ENCODE data around the gene DDHD1.
A peak's percentile ranks its signal among the peaks of the same experiment; 100 is the strongest.
"Not testable (repeated sequence)": the region's sequence is repeated elsewhere in the genome, so short reads cannot be mapped to it uniquely, and the experiment has no call there.

The DDHD1 gene

GRCh38 chr14:53103636-53104340 is 49.3 kb downstream of the DDHD1 start:
- no peak for DNase-seq

GRCh38 chr14:53093206-53093605 is 59.9 kb downstream of the DDHD1 start:
- no peak for DNase-seq

- no peak for DNase-seq
These were observed 62.3 kb downstream of the DDHD1 start for GRCh38 chr14:53090853-53091252.

DNA sequence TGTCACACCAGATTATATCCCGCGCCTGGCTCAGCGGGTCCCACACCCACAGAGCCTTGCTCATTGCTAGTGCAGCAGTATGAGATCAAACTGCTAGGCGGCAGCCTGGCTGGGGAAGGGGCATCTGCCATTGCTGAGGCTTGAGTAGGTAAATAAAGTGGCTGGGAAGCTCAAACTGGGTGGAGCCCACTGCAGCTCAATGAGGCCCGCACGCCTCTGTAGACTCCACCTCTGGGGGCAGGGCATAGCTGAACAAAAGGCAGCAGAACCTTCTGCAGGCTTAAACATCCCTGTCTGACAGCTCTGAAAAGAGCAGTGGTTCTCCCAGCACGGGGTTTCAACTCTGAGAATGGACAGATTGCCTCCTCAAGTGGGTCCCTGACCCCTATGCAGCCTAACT is 68.2 kb downstream of the DDHD1 start:
- not testable (repeated sequence) for DNase-seq

DNA sequence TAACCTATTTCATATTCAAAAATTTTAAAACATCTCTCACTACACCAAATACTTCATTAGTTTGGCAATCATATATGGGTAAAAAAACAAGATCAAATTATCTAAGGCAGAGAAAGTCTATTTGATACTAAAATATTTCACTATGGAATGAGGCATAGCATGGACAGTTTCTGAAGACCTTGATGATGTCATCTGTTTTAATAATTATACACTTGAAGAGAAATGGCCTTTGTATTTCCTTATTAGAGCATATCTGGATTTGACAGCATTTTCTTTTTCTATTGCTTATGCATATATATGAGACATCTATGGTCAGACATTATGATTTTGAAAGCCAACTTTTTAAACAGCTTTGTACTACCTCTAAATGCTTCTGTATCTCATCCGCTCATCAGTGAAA is 88.6 kb downstream of the DDHD1 start:
- no peak for DNase-seq

DNA sequence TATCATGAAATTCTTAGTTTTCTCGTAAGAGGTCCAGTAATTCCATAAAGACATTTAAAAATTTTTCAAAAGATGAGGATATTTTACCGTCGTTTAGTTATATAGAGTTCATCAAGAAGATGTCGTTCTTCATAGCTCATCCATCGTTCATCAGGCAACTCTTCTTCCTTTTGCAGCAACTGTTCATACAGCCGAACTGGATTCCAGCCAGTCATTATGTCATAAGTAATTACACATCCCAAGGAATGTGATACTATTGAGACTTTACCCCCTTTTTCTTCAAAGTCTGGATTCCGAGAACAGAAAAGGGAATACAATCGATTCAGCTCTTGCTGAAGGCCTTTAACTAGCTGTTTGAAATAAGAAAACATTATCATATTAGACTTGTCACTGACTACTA is 90.3 kb downstream of the DDHD1 start:
- no peak for DNase-seq

GRCh38 chr14:53060046-53060445 is 93.1 kb downstream of the DDHD1 start:
- DNase-seq: no peak

DNA sequence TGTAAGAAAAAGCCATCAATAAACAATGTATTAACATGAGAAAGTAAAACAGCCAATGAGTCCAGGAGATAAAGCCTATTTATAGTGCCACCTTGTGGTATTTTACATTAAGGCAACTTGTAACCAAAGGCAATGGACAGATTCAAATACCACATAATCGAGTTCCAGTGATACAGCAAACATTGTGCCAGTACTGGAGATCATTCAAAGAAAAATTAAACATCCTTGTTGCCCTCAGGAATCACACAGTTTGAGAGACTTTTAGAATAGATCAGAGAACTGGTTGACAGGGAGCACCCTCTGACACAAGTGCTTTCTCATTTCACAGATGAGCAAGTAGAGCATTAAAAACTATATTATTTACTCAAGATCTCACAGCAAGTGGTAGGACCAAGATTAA is 98.1 kb downstream of the DDHD1 start:
- peak; percentile 81 for DNase-seq

- DNase-seq: no peak
These were observed 98.7 kb downstream of the DDHD1 start for GRCh38 chr14:53054457-53054856.

GRCh38 chr14:53048631-53049030 is 104.5 kb downstream of the DDHD1 start:
- no peak for DNase-seq

DNA sequence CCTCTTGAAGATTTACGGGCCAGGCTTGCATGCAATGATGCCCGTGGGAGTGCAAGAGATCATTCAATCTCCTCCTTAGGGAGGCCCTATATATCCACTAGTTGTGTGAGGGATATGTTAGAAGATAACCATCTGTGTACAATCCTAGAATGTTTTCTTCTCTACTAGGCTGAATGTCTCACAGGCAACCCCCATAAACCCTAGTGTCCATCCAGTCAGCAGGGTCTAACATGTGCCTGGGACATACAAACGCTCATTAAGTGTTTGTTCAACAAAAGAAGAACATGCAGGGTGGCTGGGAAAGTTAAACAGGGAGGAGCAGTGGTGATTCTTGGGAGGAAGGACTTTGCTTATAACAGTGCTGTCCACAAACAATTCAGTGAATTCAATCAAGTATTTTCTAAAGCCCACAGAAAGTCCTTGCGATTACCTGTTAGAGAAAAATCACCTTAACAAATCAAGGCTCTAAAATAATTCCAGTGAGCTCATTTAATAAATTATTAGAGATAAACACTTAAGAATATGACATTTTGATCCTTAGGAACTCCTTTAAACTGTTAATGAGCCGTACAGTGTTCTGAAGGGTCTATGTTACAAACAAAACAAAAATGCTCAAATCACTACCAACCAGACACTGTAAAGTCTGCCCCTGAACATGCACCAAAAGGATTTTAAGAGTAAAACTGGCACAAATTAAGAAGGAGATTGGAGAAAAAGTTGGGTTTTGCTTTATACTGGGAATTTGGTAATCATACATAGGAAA is 105.6 kb downstream of the DDHD1 start:
- no peak for DNase-seq

DNA sequence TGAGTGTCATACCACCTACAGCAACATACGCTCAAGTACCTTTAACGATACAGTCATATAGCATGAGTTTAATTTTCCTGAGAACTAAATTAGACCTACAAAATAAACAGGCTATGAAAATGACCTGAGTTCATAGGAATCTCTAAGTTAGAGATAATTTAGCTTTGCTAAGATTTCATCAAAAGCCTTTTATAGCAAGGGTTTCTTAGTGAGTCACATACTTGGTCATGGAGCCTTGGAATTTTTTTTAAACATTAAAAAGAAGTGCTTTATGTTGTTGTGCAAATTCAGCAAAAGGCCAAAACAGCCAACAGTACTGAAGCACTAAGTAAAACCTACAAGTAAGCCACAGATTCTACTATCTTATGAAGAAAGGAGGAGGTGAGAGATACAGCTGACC is 108.6 kb downstream of the DDHD1 start:
- no peak for DNase-seq

DNA sequence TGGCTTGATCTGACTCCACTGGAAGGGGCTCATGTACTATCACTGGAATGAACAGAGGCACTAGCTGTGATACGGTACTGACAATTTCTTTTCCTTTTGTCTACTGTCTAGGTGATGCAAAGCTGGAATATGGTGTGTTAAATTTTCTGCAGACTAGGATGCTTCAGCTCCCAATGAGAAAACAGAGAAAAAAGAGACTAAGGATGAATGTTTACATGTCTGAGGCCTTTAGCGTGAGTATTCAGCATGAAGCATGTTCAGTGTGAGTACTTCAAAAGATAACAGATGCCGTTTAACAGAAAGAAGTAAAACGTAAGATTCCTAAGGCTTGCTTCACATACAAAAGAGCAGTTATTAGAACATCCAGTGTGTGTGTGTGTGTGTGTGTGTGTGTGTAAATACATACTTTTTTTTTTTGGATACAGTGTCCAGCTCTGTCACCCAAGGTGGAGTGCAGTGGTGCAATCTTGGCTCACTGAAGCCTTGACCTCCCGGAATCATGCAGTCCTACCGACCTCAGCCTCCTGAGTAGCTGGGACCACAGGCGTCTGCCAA is 110.0 kb downstream of the DDHD1 start:
- no peak for DNase-seq

- DNase-seq: no peak
These were observed 110.6 kb downstream of the DDHD1 start for GRCh38 chr14:53042480-53042879.

- DNase-seq: no peak
These were observed 112.1 kb downstream of the DDHD1 start for GRCh38 chr14:53041067-53041466.

- DNase-seq: no peak
These were observed 114.5 kb downstream of the DDHD1 start for GRCh38 chr14:53038629-53039028.

DNA sequence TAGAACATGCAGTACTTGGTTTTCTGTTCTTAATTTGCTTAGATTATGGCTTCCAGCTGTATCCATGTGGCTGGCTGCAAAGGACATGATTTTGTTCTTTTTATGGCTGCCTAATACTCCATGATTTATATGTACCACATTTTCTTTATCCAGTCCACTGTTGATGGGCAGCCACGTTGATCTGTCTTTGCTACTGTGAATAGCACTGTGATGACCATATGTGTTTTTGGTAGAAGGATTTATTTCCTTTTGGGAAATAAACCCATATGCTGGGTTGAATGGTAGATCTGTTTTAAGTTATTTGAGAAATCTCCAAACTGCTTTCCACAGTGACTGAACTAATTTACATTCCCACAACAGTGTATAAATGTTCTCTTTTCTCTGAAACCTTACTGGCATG is 116.1 kb downstream of the DDHD1 start:
- DNase-seq: no peak

- DNase-seq: no peak
These were observed 117.5 kb downstream of the DDHD1 start for GRCh38 chr14:53035336-53036210.

DNA sequence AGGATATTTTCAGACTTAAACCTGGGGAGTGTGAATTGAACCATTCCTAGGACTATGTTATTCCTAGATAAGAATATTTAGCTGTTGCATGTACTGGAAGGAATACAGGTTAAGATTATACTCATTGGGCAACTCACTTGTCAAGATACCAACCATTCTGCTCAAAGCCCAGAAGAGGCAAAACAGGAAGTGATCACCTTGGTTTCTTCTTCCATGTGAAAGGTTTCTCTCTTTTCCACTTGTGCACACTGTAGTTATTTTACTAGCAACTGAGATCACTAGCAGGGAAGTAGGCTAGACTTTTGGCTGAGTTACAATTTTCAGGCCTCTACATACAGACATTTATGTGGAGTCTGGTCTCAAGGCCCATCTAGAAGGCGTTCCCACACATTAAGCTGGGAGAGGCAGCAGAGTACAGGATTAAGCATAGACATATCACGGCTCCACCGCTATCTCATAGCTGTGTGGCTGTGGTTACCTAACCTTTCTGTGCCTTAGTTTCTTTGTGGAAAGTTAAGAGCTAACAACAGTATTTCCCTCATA is 118.4 kb downstream of the DDHD1 start:
- DNase-seq: no peak

DNA sequence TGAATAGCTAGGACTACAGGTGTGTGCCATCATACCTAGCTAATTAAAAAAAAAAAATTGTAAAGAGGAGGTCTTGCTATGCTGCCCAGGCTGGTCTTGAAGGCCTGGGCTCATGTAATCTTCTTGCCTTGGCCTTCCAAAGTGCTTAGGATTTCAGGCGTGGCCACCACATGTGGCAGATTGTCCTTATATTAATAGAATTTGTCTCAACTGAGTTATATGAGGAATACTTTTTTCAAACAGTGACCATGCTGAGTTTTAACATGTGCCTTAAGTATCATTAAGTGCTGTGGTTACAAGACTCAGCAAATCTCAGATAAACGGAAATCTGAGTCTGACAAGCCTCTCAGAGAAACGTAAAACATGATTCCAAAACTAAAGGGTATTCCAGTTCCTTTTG is 119.1 kb downstream of the DDHD1 start:
- DNase-seq: no peak

DNA sequence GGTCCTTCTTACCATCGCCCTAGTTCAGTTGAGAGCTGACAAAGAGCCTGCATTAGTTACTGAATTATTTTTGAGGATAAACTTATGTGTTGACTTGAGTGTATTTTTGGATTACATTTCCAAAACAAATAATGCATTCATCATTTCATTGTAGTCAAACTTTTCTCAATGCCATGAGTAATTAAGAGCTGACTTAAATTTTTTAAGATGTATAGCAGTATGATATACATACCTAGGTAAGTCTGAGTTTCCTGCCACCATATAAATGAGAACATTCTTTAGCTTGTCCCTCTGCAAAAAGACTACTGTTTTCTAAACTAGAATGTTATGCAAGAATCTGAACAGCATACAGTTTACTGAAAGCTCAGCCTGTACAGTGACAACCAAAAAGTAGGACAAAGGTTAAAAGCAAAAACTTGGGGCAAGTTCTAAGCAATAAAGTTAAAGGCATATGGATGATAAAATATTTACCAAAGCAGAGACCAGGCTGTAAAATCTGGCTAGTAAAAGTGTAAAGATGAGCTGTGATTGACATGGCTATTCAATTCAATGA is 120.2 kb downstream of the DDHD1 start:
- no peak for DNase-seq

DNA sequence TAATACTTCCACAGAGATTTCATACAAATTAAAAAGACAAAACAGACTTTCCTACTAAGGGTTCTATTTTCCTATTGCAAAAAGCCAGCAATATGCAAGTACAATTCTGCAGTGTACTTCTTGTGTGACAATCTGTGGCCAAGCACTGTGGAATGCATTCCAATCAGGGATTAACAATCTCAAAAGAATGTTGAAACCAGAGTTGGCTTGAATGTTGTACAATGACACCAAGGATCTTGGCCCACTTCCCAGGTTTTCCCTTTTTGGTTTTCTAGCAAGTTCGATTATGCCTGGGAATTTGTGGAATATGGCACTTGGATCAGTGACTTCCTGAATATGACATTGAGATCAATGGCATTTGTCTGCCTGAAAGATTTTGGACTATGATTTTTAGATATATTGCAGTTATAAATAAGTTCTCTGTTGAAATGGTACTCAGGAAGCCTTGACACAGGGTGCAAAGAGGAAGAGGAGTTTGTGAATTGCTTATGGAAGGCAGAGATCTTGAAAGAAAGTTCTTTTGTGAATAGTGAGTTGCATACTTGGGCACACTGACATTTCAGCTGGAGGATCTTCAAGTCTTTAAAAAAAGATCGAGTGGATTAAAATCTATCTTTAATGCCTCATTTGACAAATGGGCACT is 120.8 kb downstream of the DDHD1 start:
- DNase-seq: peak; percentile 51

All from midbrain (tissue), 1 donor.